Fibroblast of the aortic adventitia (primary cell): ENCODE measurements around the gene CRNKL1. TPM values are rescaled to one million over a fixed set of nuclear protein-coding genes. Genes with fewer than 3 reads are reported as not detected.

ENCODE experiments used
- DNase-seq: peaks from one replicate; pipeline ENCODE4 v3.0.0-alpha.2; 2010; ENCODE audit warnings: low read depth
- H3K4me3 ChIP-seq: 2 replicates; pipeline ENCODE4 v1.5.1; 2011; ENCODE audit warnings: low read depth, mild to moderate bottlenecking, control low read depth, low read length, moderate library complexity
- total RNA-seq: library from RNA; depleted of rRNA; stranded (reverse); fragments of >200 nt; gene quantifications from 2 replicates; pipeline ENCODE4 v1.2.3, GENCODE V29; 2012; ENCODE audit warnings: low replicate concordance
- TF ChIP-seq, protein P1 (sequence below): IDR thresholded peaks from 2 replicates; pipeline ENCODE4 v1.5.1; 2011; ENCODE audit warnings: mild to moderate bottlenecking, low read length, control low read depth, inconsistent platforms; ENCODE audit not compliant: insufficient read depth

CRNKL1 gene
- total RNA-seq, 1 donor = 31.2 TPM

DNA sequence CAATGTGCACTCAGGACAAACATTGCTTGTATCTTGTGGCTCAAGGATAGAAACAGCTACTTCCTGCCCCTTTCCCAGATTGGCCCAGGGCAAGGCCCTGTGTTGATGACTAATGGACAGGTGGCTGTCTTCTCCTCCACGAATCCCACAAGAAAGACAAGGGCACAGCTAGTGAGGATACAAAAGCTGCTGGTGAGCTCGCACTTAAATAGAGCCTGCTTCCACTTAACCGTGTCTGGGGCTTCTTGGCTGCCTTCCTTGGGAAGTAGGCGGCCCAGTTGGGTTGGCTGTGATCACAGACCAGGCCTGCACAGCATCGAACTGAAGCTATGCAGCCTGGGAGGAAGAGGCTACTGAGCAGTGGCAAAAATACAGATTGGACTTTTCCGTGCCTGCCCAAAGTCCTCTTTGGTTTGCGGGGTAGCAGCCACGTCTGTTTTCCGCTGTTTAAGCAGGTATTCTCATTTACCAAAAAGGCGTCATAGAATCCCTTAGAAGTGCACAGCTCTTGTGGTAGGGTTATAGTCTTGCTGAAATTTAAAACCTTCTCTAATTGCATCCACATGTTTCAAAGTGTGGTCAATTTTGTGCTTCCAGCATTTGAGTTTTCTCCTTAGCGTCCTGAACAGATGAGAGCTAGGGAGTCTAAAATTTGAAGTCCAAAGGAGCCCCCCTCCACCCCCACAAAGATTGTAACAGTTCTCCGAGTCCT is 58.2 kb downstream of the CRNKL1 start:
- peak; percentile 56 for DNase-seq
- TF ChIP-seq, protein P1, sequence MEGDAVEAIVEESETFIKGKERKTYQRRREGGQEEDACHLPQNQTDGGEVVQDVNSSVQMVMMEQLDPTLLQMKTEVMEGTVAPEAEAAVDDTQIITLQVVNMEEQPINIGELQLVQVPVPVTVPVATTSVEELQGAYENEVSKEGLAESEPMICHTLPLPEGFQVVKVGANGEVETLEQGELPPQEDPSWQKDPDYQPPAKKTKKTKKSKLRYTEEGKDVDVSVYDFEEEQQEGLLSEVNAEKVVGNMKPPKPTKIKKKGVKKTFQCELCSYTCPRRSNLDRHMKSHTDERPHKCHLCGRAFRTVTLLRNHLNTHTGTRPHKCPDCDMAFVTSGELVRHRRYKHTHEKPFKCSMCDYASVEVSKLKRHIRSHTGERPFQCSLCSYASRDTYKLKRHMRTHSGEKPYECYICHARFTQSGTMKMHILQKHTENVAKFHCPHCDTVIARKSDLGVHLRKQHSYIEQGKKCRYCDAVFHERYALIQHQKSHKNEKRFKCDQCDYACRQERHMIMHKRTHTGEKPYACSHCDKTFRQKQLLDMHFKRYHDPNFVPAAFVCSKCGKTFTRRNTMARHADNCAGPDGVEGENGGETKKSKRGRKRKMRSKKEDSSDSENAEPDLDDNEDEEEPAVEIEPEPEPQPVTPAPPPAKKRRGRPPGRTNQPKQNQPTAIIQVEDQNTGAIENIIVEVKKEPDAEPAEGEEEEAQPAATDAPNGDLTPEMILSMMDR = no peak

DNA sequence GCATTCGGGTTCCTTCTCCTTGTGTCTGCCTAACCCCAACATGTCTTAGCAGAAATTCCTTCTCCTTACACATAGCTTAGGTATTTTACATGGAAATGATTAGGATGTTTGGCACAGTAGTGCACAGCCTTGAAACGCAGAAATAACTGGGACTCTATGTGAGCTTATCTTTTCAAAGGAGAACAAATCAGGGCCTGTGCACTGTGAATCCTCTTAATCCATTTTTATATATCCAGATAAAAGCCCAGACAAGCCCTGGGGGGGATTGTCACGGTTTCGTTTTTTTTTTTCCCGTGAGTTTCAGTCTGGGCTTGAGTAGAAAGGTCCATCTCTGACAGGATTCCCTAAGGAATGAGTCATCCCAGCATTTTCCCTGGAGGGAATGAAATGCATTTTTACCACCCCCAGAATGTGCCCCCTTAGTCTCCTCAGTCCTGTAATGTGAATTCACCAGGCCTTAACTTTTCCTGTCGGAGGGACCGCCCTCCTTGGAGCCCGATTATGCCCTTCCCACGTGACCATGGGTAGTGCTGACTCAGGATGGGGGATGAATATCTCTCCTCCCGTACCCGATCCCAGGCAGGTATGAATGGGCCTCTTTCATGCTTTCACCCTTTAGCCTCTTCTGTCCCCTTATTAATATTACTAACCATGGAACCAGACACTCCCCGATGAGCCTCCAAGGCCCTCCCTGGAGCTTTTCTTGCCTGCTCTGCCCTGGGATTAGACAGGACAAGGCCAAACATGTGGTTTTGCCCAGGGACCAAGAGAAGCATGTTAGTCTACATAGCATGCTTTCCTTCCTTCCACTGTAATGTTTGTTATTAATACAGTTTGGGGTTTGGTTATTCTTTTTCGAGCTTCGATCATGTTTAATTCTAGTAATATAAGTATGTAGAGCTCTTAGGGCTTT is 59.0 kb downstream of the CRNKL1 start:
- peak; percentile 96 for DNase-seq
- TF ChIP-seq, protein P1 = no peak
- peak overlapping the region; percentile 40 for H3K4me3 ChIP-seq

More for the DNA sequence above, 58.2 kb downstream of the CRNKL1 start:
- peak overlapping the region; percentile 29 for H3K4me3 ChIP-seq

DNA sequence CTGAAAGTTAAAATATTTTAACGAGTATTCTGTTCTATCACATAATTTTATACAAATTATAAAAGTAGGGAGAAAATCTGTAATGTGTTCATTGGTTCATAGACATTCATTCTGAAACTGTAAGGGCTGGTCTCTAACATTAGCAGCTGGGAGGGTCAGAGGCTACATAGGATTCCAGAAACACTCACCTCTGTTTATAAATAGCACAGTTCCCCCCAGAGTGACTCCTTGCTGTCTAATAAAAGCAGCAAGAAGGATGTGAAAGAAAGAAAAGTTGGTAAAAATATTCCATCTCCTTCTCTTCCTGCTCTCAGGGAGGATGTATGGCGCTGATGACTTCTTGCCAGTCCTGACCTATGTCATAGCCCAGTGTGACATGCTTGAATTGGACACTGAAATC is 60.4 kb downstream of the CRNKL1 start:
- TF ChIP-seq, protein P1 = no peak
- DNase-seq = no peak
- no peak overlapping the region for H3K4me3 ChIP-seq

DNA sequence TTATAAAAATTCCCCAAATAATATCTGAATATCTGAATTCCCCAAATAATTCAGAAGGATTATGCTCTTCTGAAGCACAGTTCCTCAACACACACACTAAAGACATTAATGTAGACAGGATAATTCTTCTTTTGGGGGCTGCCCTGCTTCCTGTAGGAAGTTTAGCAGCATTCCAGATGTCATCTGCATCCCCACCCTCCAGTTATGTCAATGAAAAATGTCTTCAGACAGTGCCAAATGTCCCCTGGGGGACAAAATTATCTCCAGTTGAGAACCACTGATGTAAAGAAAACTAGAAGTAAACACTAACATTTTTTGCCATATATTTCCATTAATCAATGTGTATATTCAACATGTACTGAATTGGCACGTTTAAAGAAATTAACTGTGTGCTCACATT is 61.0 kb downstream of the CRNKL1 start:
- DNase-seq = no peak
- H3K4me3 ChIP-seq = no peak overlapping the region
- TF ChIP-seq, protein P1 = no peak

DNA sequence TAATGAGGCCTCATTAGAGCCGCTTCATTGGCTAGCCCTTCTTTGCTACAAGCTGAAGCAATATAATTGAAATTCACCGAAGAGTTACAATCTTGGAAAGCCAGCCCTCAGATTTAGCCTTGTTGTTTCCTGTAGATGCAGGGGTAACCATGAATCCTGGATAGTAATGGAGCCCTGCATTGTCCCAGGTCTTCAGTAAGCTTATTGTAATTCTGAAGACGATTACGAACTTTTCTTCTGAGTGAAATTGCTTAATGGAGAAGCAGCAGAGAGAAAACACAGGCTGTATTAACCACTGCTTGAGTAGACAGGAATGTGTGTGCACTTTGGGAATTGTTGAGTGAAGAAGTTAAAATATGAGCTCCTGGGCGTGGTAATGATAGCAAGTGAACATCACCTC is 61.4 kb downstream of the CRNKL1 start:
- H3K4me3 ChIP-seq = no peak overlapping the region
- DNase-seq = no peak
- TF ChIP-seq, protein P1 = no peak

DNA sequence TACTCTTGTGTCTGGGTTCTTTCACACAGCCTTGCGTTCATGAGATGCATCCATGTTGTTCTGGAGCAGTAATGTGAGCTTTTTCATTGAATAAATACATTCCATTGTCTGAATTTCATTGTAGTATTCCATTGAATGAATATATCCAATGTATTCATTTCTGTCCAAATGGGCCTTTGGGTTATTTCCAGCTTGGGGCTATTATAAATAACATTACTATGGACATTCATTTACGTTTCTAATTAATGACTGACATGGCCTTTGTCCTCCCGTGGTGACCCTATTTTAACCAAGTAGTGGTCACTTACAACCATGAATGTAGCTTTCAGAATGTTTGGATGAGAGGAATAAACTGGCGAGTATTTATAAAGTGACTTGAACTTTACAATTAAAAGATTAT is 65.2 kb downstream of the CRNKL1 start:
- DNase-seq = no peak
- TF ChIP-seq, protein P1 = no peak
- no peak overlapping the region for H3K4me3 ChIP-seq
